DOHH2 (cell line): ENCODE results near the gene SRGAP1.
"Not testable (repeated sequence)": the region's sequence is repeated elsewhere in the genome, so short reads cannot be mapped to it uniquely, and the experiment has no call there.

ENCODE experiments used
- H3F3A ChIP-seq: fragments of 200-600 bp; sonication (generic), shearing (Covaris generic); 2 replicates; pipeline ENCODE4 v1.6.0; 2016; ENCODE audit warnings: antibody characterized with exemption, mild to moderate bottlenecking; ENCODE audit not compliant: control insufficient read depth, insufficient read depth
- H3K27ac ChIP-seq: fragments of 200-600 bp; sonication (generic); 2 replicates; pipeline ENCODE4 v1.5.1; 2014; ENCODE audit warnings: low read depth, mild to moderate bottlenecking, low read length, moderate library complexity
- H3K27me3 ChIP-seq: fragments of 200-600 bp; sonication (generic); 2 replicates; pipeline ENCODE4 v1.6.1; 2014; ENCODE audit warnings: mild to moderate bottlenecking, low read length, mixed read lengths; ENCODE audit not compliant: control insufficient read depth
- H3K36me3 ChIP-seq: fragments of 200-600 bp; sonication (generic); 2 replicates; pipeline ENCODE4 v1.6.1; 2014; ENCODE audit warnings: mild to moderate bottlenecking, low read length, moderate library complexity, mixed read lengths; ENCODE audit not compliant: control insufficient read depth
- H3K4me1 ChIP-seq: fragments of 200-600 bp; sonication (generic); 2 replicates; pipeline ENCODE4 v1.6.1; 2014; ENCODE audit warnings: mild to moderate bottlenecking, low read length, mixed read lengths; ENCODE audit not compliant: control insufficient read depth
- H3K4me2 ChIP-seq: fragments of 200-600 bp; sonication (generic); 2 replicates; pipeline ENCODE4 v1.6.0; 2014; ENCODE audit warnings: mild to moderate bottlenecking, low read length, moderate library complexity
- H3K4me3 ChIP-seq: fragments of 200-600 bp; sonication (generic); 2 replicates; pipeline ENCODE4 v1.5.1; 2014; ENCODE audit warnings: mild to moderate bottlenecking, low read length, mixed read lengths
- H3K79me2 ChIP-seq: fragments of 200-600 bp; sonication (generic); 2 replicates; pipeline ENCODE4 v1.6.1; 2014; ENCODE audit warnings: mild to moderate bottlenecking, low read length, mixed read lengths; ENCODE audit not compliant: control insufficient read depth
- H3K9me2 ChIP-seq: fragments of 200-600 bp; sonication (generic); replicated peaks from 2 replicates; pipeline ENCODE4 v1.6.1; 2014; ENCODE audit warnings: mild to moderate bottlenecking, low read length, mixed read lengths; ENCODE audit not compliant: control insufficient read depth
- H3K9me3 ChIP-seq: fragments of 200-600 bp; sonication (generic); 2 replicates; pipeline ENCODE4 v1.6.1; 2014; ENCODE audit warnings: antibody characterized with exemption, low read length, mixed read lengths; ENCODE audit not compliant: control insufficient read depth, insufficient read depth
- H4K20me1 ChIP-seq: fragments of 200-600 bp; sonication (generic); 2 replicates; pipeline ENCODE4 v1.6.0; 2014; ENCODE audit warnings: low read depth, mild to moderate bottlenecking, antibody characterized with exemption, low read length, moderate library complexity; ENCODE audit not compliant: control insufficient read depth, insufficient read depth
- CTCF ChIP-seq: fragments of 200-600 bp; sonication (generic); IDR thresholded peaks from one replicate; pipeline ENCODE4 v1.5.1; 2014; ENCODE audit warnings: antibody characterized with exemption, mild to moderate bottlenecking, low read depth, low read length; ENCODE audit not compliant: poor library complexity, severe bottlenecking
- EZH2phosphoT487 ChIP-seq: fragments of 200-600 bp; sonication (generic); IDR thresholded peaks from 2 replicates; pipeline ENCODE4 v1.6.1; 2017; ENCODE audit warnings: borderline replicate concordance, mild to moderate bottlenecking, antibody characterized with exemption, low read length, moderate library complexity, mixed read lengths

SRGAP1 gene

GRCh38 chr12:64194333-64195149 is 350.0 kb downstream of the SRGAP1 start:
- Histone ChIP-seq H3K36me3 (peaks cover 32% of the 10 kb centered on the region), H3K9me3 (no peaks in the 10 kb centered on the region), H3K27ac (no peak overlapping the region), H3K79me2 (no peaks in the 10 kb centered on the region), H3K4me2 (no peak overlapping the region), H4K20me1 (no peaks in the 10 kb centered on the region), H3K27me3 (no peaks in the 10 kb centered on the region), H3K4me3 (no peak overlapping the region), H3F3A (no peaks in the 10 kb centered on the region), H3K9me2 (no peaks in the 10 kb centered on the region), H3K4me1 (no peaks in the 10 kb centered on the region)
- no peak for TF ChIP-seq CTCF
- TF ChIP-seq EZH2phosphoT487 = no peak

DNA sequence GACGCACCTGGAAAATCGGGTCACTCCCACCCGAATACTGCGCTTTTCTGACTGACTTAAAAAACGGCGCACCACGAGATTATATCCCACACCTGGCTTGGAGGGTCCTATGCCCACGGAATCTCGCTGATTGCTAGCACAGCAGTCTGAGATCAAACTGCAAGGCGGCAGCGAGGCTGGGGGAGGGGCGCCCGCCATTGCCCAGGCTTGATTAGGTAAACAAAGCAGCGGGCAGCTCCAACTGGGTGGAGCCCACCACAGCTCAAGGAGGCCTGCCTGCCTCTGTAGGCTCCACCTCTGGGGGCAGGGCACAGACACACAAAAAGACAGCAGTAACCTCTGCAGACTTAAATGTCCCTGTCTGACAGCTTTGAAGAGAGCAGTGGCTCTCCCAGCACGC is 351.3 kb downstream of the SRGAP1 start:
- not testable (repeated sequence) for H3K9me3 ChIP-seq, H3F3A ChIP-seq, H3K4me1 ChIP-seq

DNA sequence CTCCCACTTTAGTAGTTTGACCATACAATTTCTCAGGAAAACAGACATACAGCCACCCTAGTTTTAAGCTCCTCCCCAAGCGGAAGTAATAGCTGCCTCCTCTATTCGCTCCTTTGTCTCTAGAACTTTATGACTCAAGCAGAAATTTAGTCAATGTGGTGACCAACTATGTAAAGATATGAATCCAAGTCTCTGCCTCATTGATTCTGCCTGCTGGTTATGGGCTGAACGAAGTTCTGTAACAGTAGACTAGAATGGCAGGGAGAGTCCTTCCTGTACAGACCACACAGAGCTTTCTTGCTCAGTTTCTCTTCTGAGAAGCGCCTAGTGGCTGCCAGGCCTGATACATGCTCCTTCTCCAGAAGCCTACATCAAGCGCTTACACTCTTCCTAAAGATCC is 358.5 kb downstream of the SRGAP1 start:
- no peaks in the 10 kb centered on the region for H3K9me2 ChIP-seq
- H3K9me3 ChIP-seq = no peaks in the 10 kb centered on the region
- no peaks in the 10 kb centered on the region for H4K20me1 ChIP-seq
- no peak overlapping the region for H3K4me2 ChIP-seq
- H3K27ac ChIP-seq = no peak overlapping the region
- TF ChIP-seq CTCF = no peak
- TF ChIP-seq EZH2phosphoT487 = no peak
- no peaks in the 10 kb centered on the region for H3F3A ChIP-seq
- H3K27me3 ChIP-seq = no peaks in the 10 kb centered on the region
- H3K79me2 ChIP-seq = no peaks in the 10 kb centered on the region
- no peak overlapping the region for H3K4me3 ChIP-seq
- H3K36me3 ChIP-seq = peaks cover 35% of the 10 kb centered on the region
- H3K4me1 ChIP-seq = peaks cover 4% of the 10 kb centered on the region; the same call in 1 of the 2 replicates

More for the DNA sequence above, 351.3 kb downstream of the SRGAP1 start:
- H3K4me2 ChIP-seq, H3K27me3 ChIP-seq, H3K79me2 ChIP-seq, H3K4me3 ChIP-seq, H3K9me2 ChIP-seq, H4K20me1 ChIP-seq, H3K27ac ChIP-seq: not testable (repeated sequence)
- peaks cover 32% of the 10 kb centered on the region for H3K36me3 ChIP-seq

- no peak for TF ChIP-seq EZH2phosphoT487
- TF ChIP-seq CTCF = no peak
- Histone ChIP-seq H3K79me2 (no peaks in the 10 kb centered on the region), H3K27ac (no peak overlapping the region)
Measured at GRCh38 chr12:64203775-64204174, 359.3 kb downstream of the SRGAP1 start.

More at GRCh38 chr12:64203775-64204174, 359.3 kb downstream of the SRGAP1 start:
- no peaks in the 10 kb centered on the region for H3K9me3 ChIP-seq
- H3K4me3 ChIP-seq = no peak overlapping the region
- H3K4me2 ChIP-seq = no peak overlapping the region
- H3K27me3 ChIP-seq = no peaks in the 10 kb centered on the region
- no peaks in the 10 kb centered on the region for H3F3A ChIP-seq
- H3K9me2 ChIP-seq = no peaks in the 10 kb centered on the region
- H3K4me1 ChIP-seq = peaks cover 4% of the 10 kb centered on the region; the same call in 1 of the 2 replicates
- no peaks in the 10 kb centered on the region for H4K20me1 ChIP-seq
- peaks cover 38% of the 10 kb centered on the region for H3K36me3 ChIP-seq
